ENCODE measurements around the gene NKX1-2.

NKX1-2 gene

DNA sequence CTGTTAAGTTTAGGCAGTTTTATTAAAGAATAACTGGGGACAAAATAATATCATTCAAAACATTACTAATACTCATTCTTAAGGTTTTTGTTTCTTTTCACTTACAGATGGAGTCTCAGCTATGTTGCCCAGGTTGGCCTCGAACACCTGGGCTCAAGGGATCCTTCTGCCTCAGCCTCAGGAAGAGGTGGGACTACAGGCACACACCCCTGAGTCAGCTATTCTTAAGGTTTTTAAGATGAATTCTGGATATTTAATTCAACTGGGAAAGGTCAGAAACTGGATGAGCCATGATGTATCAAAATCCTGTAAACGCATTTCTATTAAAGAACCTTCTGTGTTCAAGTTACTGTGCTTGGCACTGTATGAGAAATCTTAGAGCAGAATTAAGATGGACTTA, 34.6 kb downstream of the NKX1-2 start:
- DNase-seq (ENCODE audit: low read depth in 3 of 3): no peak

- no peak for DNase-seq (ENCODE audit: low read depth in 3 of 3)
Measured at GRCh38 chr10:124414076-124414475, 35.8 kb downstream of the NKX1-2 start.

DNA sequence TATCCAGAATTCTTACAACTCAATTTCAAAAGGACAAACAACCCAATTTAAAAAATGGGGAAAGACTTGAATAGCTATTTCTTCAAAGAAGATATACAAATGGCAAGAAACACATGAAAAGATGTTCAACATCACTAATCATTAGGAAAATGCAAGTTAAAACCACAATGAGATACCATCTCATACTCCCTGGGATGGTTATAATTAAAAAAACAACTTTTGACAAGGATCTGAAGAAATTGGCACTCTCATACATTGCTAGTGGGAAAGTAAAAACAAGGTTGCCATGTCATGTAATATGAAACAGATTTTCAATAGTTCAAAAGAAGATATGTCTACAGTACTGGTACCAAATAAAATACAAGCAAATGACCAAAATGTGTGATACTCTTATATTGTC, 40.1 kb downstream of the NKX1-2 start:
- no peak for DNase-seq (ENCODE audit: low read depth in 3 of 3)

DNA sequence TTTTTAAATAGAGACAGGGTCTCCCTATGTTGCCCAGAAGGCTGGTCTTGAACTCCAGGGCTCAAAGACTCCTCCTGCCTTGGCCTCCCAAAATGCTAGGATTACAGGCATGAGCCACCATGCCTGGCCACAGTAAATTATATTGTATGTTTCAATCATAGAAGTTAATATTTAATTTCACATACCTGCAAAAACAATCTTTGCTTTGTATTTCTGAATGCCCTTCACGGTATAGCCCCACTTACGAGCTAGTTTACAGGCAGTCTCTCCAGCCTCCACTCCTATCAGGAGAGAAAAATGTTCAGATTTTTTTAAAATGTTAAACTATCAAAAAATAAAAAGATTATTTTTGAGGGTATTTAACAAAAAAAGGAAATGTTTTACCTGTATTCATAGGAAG, 41.5 kb downstream of the NKX1-2 start:
- DNase-seq (ENCODE audit: low read depth in 3 of 3): no peak

DNA sequence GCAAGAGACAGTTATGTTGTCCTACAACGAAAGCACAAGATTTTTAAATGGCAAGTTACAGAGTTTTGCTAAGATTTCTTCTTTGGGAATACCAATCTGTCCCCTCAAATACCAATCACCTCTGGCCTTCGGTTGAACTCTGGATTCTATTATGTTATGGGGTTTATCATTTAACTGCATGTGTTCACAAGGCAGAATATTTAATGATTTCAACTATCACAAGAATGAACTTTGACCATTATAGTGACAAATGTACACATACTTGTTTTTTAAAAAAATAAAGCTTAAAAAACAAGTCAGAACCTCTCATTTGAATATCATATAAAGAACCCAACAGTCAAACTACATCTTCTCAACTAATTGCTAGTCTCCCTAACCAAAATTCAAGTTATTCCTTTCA, 42.4 kb downstream of the NKX1-2 start:
- DNase-seq (ENCODE audit: low read depth in 3 of 3): no peak

DNA sequence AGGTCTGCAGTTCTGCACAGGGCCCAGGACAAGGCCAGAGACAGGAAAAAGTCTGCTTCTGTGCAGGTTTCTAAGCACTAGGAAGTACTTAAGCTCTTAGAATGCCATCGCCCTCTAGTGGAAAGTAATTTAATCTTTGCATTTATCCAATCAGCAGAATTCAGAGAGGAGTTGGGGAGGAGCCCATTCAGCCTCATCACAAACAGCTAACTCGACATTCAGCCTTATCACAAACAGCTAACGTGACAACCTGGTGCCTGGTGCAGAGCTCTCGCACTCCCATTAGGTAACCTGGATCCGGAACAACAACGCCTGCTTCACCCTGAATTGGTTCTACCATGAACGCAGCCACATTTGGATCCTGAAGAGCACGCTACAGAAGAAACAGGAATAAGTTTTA, 46.3 kb downstream of the NKX1-2 start:
- DNase-seq (ENCODE audit: low read depth in 3 of 3): no peak

DNA sequence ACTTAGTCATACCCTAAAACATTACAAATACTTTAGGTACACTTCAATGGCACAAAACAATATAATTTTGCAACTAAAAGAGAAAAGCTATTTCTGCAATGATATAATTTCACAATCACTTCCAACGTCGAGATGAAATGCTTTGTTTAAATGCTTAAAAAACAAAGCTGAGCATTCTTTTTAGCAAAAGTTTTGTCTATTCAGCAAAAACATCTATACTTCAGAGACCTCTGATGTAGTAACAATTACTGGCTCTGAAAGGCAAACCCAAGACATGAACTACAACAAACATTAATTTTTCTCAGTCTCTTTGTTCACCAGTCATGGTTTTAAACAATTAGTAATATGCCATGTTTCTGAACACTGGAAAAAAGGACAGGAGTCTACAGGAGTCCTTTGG, 47.6 kb downstream of the NKX1-2 start:
- no peak for DNase-seq (ENCODE audit: low read depth in 3 of 3)

DNA sequence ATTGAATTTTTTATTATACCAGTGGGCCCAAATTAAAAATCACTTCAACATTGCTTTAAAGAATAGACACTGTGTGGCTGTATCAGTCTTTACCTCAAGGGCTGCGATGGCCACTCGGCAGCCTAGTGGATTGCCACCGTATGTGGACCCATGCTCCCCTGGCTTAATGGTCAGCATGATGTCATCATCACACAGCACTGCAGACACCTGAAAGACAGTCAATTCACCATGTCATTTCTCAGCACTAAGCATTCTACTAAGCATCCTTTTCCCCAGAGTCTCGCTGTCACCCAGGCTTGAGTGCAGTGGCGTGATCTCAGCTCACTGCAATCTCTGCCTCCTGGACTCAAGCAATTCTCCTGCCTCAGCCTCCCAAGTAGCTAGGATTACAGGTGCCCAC, 48.2 kb downstream of the NKX1-2 start:
- no peak for DNase-seq (ENCODE audit: low read depth in 3 of 3)
